Stimulated activated naive CD8-positive, alpha-beta T cell treated with anti-CD3 and anti-CD28 coated beads, Interleukin-15, amount 100 ng/mL, for 72 hours (primary cell): ENCODE data around the gene NHEJ1.

ENCODE experiments used
- ATAC-seq: fragments of 150-1000 bp; cut with Tn5 transposase; 2 replicates; pipeline ENCODE4 v1.10.0; 2021; ENCODE audit warnings: mild to moderate bottlenecking, moderate library complexity
- DNase-seq, 2 donors: peaks; one replicate each; pipeline ENCODE4 v3.0.0; 2021 to 2022
- H3K27ac Mint-ChIP-seq, 2 donors: one replicate each; pipeline ENCODE4 v1.8.0; 2022; ENCODE audit warnings: mild to moderate bottlenecking in 2 of 2, mixed read lengths in 2 of 2, moderate library complexity in 2 of 2
- H3K27me3 Mint-ChIP-seq: one replicate; pipeline ENCODE4 v1.8.0; 2022; ENCODE audit warnings: mixed read lengths
- H3K4me1 Mint-ChIP-seq: one replicate; pipeline ENCODE4 v1.8.0; 2022; ENCODE audit warnings: mild to moderate bottlenecking, mixed read lengths
- H3K4me3 Mint-ChIP-seq, 2 donors: one replicate each; pipeline ENCODE4 v1.8.0; 2022; ENCODE audit warnings: mild to moderate bottlenecking in 2 of 2, mixed read lengths in 2 of 2, moderate library complexity in 1 of 2
- H3K9me3 Mint-ChIP-seq, 2 donors: one replicate each; pipeline ENCODE4 v1.8.0; 2022; ENCODE audit warnings: mixed read lengths in 2 of 2

NHEJ1 gene

DNA sequence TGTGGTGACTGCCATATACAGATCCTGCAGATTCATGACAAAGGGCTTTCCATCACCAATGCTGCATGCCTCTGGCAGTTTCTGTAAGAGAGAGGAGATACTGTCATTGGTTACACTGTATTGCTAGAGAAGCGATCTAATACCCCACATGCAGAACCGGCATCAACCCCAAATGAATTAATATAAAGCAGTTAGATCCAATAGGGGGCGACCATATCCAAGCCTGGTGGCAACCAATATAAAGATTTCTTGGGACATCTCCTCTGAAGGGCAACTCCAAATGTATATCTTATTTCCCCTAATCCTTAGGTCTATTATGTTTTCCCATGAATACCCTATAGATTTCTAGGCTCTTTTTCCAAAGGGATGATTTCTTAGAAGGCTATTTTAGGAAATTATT lies 82.5 kb downstream of the NHEJ1 start:
- H3K9me3 Mint-ChIP-seq: no peaks in the 10 kb centered on the region
- ATAC-seq (no peak), DNase-seq (no peak)
- no peak overlapping the region for H3K27ac Mint-ChIP-seq
- H3K4me3 Mint-ChIP-seq: no peak overlapping the region
- no peaks in the 10 kb centered on the region for H3K4me1 Mint-ChIP-seq
- no peaks in the 10 kb centered on the region for H3K27me3 Mint-ChIP-seq

DNA sequence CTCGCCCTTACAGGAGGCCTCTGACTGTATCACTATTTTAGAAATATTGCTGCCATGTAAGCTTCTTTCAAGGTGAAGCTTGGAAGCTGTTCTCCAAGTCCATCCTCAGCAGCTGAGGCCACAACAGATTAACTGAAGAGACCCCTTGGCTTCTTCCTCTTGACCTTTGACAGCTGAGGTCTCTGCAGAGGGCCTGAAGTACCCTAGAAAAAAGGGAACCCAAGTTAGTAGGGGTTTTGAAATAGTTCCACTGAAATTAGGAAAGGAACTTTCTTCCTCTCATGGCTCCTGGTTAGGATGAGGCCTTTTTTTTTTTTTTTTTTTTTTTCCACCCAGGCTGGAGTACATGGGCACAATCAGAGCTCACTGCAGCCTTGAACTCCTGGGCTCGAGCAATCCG lies 84.4 kb downstream of the NHEJ1 start:
- Mint-ChIP-seq H3K4me1 (no peaks in the 10 kb centered on the region), H3K9me3 (no peaks in the 10 kb centered on the region), H3K27ac (no peak overlapping the region), H3K27me3 (no peaks in the 10 kb centered on the region), H3K4me3 (no peak overlapping the region)
- DNase-seq (no peak), ATAC-seq (no peak)

DNA sequence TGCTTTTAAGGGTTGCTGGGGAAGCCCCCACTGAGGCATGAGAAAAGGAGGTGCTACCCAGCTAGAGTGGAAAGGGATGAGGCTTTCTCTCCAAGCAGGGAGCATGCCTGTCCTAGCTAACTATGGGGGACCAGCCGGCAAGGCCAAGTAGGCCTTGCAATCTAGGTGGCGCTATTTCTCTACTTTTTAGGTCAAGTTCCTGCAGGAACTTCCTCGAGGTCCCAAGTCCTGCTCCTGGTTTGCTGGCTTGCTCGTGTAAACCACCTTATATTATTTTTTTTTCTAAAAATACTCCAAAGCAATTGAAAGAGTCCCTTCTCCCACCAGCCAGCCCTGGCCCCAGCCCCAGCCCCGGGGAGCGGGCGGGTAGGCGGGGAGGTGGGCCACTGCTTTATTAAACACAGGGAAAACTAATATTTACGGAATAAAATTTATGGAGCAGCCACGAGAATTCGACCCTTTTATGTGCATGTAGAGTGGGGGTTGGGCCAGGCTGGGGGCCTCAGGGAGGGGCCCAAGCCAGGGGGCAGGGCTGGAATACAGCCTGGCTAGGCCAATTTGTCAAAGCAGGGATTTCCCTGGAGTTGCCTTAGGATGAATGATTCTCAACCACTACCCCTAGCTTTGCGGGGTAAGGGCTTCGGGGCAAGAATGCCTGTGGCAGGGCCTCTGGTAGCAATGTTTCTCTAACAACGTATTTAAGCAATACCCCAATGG lies 87.0 kb downstream of the NHEJ1 start:
- DNase-seq (peak in 1 of 2 donors; percentile 11), ATAC-seq (no peak)
- H3K27ac Mint-ChIP-seq: peak overlapping the region in 1 of 2 donors; percentile 22
- no peaks in the 10 kb centered on the region for H3K4me1 Mint-ChIP-seq
- no peak overlapping the region for H3K4me3 Mint-ChIP-seq
- no peaks in the 10 kb centered on the region for H3K9me3 Mint-ChIP-seq
- no peaks in the 10 kb centered on the region for H3K27me3 Mint-ChIP-seq

DNA sequence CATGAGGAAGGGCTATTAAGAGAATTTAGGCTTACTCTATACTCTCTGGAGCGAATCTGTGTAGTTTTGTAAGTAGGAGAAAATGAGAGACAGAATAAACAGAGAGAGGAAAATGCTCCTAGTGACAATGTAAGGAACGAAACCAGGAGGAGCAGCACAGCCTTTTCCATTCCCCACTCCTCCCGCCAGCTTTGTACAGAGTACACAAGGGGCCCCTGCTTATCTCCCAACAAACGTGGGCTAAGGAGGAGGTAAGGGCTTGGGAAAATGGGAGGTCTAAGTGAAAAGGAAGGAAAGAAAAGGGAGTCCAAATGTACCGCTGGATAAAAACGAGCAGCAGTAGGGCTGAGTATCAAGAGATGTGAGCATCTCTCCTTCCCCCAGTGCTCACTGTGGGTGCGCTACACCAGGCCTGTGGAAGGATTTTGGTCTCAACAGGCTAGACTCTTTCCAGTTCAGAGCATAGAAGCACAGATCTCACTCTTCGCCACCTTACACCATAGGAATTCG lies 87.8 kb downstream of the NHEJ1 start:
- Mint-ChIP-seq H3K4me3 (no peak overlapping the region), H3K27ac (no peak overlapping the region), H3K4me1 (no peaks in the 10 kb centered on the region)

DNA sequence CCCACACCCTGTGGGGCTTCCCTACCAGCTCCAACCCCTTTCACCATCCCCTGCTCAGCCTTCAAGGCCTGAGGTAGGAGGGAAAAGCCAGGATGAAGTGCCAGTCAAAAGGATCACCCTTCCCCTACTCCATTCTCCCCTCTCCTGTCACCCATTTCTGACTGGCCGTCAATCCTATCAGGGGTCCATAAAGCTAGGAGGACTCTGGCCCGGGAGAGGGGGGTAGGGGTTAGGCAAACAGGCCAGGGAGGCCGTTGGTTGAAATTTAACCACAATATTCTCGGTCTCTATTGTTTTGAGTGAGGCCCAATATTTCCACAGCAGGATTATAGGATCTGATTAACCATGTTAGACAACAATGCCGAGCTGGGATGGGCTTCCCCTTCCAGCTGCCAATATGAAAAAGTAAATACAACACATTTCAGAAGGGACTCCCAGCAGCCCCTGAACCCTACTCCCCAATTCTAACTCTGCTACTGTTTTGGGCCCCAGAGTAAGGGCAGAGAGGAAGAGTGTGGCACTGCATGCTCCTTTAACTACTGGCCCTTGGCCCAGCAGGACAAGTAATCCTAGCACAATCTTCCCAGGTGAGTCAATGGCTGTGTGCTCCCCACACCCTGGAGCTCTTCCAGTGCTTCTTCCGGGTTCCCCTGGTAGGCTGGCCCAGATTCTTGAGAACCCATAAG lies 89.3 kb downstream of the NHEJ1 start:
- H3K27me3 Mint-ChIP-seq: no peaks in the 10 kb centered on the region
- ATAC-seq (no peak), DNase-seq (no peak)
- H3K27ac Mint-ChIP-seq: peak overlapping the region in 1 of 2 donors; percentile 9
- no peaks in the 10 kb centered on the region for H3K4me1 Mint-ChIP-seq
- no peak overlapping the region for H3K4me3 Mint-ChIP-seq
- no peaks in the 10 kb centered on the region for H3K9me3 Mint-ChIP-seq

More for the DNA sequence above, 87.8 kb downstream of the NHEJ1 start:
- H3K9me3 Mint-ChIP-seq: no peaks in the 10 kb centered on the region
- DNase-seq (no peak), ATAC-seq (no peak)
- no peaks in the 10 kb centered on the region for H3K27me3 Mint-ChIP-seq

DNA sequence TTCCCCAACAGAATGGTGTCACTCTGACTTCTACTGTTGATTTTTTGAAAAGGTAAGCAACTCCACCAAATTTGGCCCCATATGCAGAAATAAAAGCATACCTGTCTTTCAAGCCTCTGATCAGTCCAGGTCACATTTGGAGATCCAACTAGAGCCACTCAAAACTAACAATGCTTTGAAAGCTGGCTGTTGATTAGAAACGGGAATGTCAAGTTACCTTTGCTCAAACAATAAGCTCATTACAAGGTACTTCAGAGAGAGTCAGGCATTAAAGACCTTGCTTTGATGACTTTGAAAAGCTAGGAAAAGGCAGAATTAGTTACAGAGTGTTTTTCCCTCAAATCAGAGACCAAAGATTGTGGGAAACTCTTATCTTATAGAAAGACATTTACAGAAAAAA lies 95.1 kb downstream of the NHEJ1 start:
- Mint-ChIP-seq H3K4me3 (no peak overlapping the region), H3K27me3 (peaks cover 43% of the 10 kb centered on the region), H3K4me1 (no peaks in the 10 kb centered on the region), H3K27ac (no peak overlapping the region), H3K9me3 (no peaks in the 10 kb centered on the region)
- no peak for DNase-seq
- no peak for ATAC-seq

DNA sequence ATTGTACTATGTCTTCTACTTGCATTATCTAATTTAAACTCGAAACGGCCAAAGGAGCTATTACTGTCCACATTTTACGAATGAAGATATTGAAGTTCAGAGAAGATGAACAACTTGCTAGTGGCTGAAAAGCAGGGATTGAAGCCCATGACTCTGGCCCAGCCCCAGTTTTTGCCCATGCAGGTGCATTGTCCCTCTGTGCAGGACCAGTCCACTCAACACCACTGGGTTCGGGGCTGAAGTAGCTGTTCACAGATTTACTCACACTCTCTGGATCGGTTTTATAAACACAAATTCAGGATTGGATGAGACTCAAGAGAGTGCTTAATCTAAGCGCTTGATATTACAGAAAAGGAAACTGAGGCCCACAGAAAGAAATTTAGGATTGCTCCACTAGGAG lies 98.5 kb downstream of the NHEJ1 start:
- H3K27me3 Mint-ChIP-seq: peaks cover 78% of the 10 kb centered on the region
- H3K27ac Mint-ChIP-seq: no peak overlapping the region
- peaks cover 30% of the 10 kb centered on the region for H3K4me1 Mint-ChIP-seq
- H3K9me3 Mint-ChIP-seq: no peaks in the 10 kb centered on the region
- DNase-seq: no peak
- no peak for ATAC-seq
- no peak overlapping the region for H3K4me3 Mint-ChIP-seq

DNA sequence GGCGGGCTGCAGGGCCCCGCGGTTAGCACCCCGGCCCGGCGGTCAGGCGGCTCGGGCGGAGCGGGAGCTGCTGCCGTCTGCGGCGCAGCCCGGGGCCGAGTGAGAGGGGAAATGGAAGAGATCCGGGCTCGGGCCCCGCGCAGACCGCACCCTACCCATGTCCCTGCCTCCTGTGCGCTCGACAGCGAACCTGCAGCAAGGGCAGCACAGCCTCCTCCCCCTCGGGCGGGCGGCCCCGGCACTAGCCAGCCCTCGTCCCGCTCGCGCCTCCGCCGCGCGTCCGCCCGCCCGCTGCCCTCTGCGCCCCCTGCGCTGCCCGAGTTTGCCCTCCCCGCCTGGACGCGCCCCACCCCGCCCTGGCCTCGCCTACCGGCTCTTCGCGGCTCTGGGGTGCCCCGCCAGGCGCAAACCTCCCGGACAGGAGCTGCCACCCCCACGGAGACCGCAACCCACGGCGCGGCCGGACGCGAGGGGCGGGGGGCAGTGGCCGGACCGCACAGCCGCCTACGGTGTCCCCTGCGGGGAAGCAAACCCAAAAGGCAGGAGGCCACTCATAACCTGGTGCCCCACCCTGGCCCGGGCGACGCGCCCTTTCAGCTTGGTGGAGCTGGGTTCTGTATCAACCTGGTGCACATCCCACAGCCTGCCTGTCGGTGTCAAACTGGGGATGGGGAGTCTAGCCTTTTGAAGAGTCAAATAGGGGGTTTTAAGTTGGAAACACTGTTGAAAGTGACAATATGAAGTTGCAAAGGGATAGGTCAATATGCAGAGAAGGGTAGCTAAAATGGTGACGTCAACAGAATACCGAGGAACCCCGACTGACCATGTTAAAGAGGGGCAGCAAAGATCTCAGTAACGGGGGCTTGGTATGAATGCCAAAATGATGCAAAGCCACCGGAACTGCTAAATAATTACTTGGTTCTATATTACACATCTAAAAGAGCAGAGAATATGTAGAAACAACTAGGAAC lies 99.5 kb downstream of the NHEJ1 start, which contains the start of gene IHH:
Gene IHH (minus strand): TSS at position 101 of the 971 bp plus-strand sequence. CDS start 454 bp downstream, outside the sequence.
- H3K27me3 Mint-ChIP-seq: peaks cover 87% of the 10 kb centered on the region
- peak within 1 kb of the TSS in 1 of 2 donors; percentile 48 for H3K27ac Mint-ChIP-seq
- ATAC-seq (peak; percentile 36), DNase-seq (peak in 1 of 2 donors; percentile 10)
- peak within 1 kb of the TSS; percentile 67 to 75 for H3K4me3 Mint-ChIP-seq
- peaks cover 30% of the 10 kb centered on the region for H3K4me1 Mint-ChIP-seq
- no peaks in the 10 kb centered on the region for H3K9me3 Mint-ChIP-seq

DNA sequence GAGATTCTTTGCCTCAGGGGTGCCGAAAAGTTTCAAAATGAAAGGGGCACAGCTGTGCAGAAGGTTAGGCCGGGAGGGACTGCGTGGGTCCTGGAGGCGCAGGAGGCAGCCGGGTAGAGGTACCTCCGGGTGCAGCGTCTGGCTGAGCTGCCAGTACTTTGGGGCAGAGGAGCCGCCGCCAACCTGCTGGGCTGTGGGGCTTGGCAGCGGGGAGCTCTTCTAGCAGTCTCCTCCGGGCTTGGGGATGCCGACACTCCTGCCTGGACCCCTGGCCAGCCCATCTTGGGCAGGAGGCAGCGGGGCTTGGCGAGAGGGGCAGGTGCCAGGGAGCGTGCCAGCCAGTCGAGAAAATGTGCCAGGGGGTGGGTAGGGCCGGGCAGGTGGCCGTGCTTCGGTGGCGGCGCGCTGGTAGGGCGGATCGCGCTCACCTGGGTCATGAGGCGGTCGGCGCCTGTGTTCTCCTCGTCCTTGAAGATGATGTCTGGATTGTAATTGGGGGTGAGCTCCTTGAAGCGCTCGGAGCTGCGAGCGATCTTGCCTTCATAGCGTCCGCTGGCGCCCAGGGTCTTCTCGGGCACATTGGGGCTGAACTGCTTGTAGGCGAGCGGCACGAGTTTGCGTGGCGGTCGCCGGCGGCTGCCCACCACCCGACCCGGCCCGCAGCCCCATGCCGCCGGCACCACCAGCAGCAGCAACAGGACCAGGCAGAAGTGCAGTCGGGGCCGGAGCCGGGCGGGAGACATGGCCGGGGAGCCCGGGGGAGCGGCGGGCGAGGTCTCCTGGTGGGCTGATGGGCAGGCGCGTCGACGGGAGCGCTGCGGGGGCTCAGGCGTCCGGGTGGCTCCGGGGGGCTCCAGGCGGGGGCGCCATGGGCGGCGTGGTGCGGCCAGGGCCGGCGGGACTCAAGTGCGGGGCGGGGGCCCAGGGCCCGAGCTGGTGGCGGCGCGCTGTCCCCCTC lies 100.6 kb downstream of the NHEJ1 start:
- H3K27ac Mint-ChIP-seq: peak overlapping the region in 1 of 2 donors; percentile 48
- no peak for ATAC-seq
- H3K9me3 Mint-ChIP-seq: no peaks in the 10 kb centered on the region
- peak overlapping the region; percentile 67 to 75 for H3K4me3 Mint-ChIP-seq
- peaks cover 96% of the 10 kb centered on the region for H3K27me3 Mint-ChIP-seq
- H3K4me1 Mint-ChIP-seq: peaks cover 30% of the 10 kb centered on the region
- DNase-seq: peak in 1 of 2 donors; percentile 22

DNA sequence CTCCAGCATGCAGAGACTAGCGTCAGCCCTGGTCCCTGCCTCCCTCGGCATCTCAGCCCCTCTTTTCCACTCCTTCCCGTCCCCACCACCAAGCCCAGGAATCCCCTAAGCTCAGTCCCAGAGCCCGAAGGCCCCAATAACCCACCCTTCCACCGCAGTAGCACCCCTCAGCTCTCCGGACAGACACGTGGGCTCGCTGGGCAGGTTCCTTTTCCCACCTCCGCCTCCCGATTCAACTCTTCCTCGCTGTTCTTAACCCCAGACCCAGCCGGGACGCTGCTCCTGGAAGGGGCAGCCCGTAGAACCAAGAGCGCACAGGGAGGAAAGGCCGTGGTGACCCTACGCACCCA lies 101.3 kb downstream of the NHEJ1 start:
- DNase-seq: no peak
- Mint-ChIP-seq H3K4me1 (peaks cover 30% of the 10 kb centered on the region), H3K27me3 (peaks cover 96% of the 10 kb centered on the region), H3K4me3 (peak overlapping the region; percentile 67 to 75), H3K27ac (no peak overlapping the region), H3K9me3 (no peaks in the 10 kb centered on the region)
- ATAC-seq: no peak

DNA sequence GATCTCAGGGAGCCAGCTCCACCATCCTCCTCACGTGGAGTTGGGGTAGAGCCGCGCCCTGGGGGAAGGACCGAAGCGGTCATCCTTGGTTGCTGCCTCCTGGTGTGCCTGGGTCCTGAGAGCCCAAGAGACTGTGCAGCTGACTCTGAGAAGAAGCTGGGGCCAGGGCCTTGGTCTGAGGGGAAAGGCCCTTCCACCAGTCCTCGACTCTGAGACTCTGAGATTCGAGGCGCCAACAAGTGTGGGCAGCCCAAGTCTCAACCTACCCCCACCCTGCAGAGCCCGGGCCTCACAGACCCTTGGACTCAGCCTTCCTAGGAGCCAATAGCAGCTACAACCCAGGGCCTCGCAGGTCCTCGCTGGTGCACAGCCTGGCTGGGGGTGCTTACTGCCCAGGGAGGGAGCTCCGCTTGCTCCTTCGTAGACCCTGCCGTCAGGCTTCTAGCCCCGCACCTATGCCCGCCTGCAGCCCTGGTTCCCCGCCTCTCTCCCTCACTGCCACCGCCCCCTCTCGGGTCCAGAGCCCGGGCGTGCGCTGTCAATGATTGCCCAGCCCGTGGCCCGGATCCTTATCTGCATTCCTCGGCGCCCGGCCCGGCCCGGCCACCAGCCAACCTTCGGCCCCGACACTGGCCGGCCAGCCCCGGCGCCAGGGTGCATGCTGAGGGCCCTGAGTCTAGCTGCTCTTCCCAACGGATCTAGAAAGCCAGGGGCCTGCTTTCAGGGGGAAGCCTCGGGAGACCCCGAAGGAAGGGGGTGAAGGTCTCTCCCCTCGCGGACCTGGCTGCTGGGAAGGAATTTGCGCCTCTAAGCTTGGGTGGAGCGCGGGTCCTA lies 101.9 kb downstream of the NHEJ1 start:
- H3K4me3 Mint-ChIP-seq: peak overlapping the region; percentile 67 to 85
- DNase-seq (peak in 1 of 2 donors; percentile 14), ATAC-seq (peak; percentile 3)
- no peaks in the 10 kb centered on the region for H3K9me3 Mint-ChIP-seq
- H3K4me1 Mint-ChIP-seq: peaks cover 30% of the 10 kb centered on the region
- H3K27me3 Mint-ChIP-seq: peaks cover 95% of the 10 kb centered on the region
- H3K27ac Mint-ChIP-seq: no peak overlapping the region

DNA sequence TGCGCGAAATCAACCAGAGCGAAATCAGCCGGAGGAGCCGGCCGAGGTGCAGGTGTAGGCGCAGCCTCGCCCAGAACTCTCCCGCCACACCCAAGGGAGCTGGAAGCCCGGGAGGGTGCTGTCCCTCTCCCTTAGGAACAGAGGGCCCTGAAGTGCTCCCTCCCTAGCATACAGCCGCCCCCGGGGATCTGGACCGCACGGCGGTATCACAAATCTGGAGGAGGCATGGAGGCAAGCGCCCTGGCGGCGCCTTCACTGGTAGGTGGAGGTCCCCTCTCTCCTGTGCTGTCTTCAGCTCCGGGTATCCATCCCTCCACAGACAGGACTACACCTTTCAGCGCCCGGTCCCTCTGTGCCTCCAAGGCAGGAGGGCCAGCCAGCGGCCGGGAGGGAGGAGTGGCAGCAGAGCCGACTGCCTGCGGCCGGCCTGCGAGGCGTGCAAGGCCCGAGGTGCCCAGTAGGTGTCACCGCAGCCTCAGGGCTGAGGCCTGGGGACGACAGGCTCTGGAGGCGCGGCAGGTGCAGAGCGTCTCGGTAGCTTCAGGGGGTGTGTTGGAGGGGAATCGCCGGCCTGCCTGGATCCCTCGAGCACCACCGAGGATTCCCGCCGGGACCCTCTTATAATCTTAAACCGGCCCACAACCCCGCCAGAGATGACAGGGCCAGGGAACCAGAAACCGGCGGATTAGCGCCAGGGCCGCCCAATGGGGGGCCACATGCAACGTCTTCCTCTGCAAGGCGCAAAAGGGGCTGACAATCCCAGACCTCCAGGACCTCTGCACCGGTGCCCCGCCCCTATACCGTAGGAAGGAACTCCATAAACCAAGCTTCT lies 102.7 kb downstream of the NHEJ1 start:
- Mint-ChIP-seq H3K9me3 (no peaks in the 10 kb centered on the region), H3K27me3 (peaks cover 86% of the 10 kb centered on the region), H3K27ac (no peak overlapping the region), H3K4me1 (peaks cover 30% of the 10 kb centered on the region), H3K4me3 (peak overlapping the region; percentile 76 to 85)
- ATAC-seq (peak; percentile 90), DNase-seq (peak; percentile 83 to 84)
